ENCODE measurements around the gene PTAFR.

- TF ChIP-seq CTCF (IDR thresholded peaks at IDR 0.05) (no peak), POLR2AphosphoS5 (IDR thresholded peaks at IDR 0.05) (no peak)
These were observed 14.7 kb downstream of the PTAFR start for GRCh38 chr1:28161751-28162150.
